GM08714 (cell line): Measurements from ENCODE around the gene SPNS1.
"Not testable (repeated sequence)": the region's sequence is repeated elsewhere in the genome, so short reads cannot be mapped to it uniquely, and the experiment has no call there.

Experiments
- H3K4me3 ChIP-seq: fragments of 200-500 bp; sonication (Bioruptor generic); 2 replicates; pipeline ENCODE4 v1.5.1; 2014; ENCODE audit warnings: mild to moderate bottlenecking, low read length, inconsistent platforms
- ZNF274 ChIP-seq: IDR thresholded peaks from 2 replicates; pipeline ENCODE4 v1.6.1; 2012; ENCODE audit warnings: mild to moderate bottlenecking, low read depth, low read length

Gene SPNS1

GRCh38 chr16:28938721-28939120, 35.9 kb upstream of the SPNS1 start:
- TF ChIP-seq ZNF274, result no peak

GRCh38 chr16:28939825-28940224, 34.8 kb upstream of the SPNS1 start:
- H3K4me3 ChIP-seq, result not testable (repeated sequence)

More at GRCh38 chr16:28938721-28939120, 35.9 kb upstream of the SPNS1 start:
- no peak overlapping the region for H3K4me3 ChIP-seq

- TF ChIP-seq ZNF274, result no peak
- H3K4me3 ChIP-seq, result no peak overlapping the region
Measured at GRCh38 chr16:28943281-28943680, 31.3 kb upstream of the SPNS1 start.

GRCh38 chr16:28946681-28947080, 27.9 kb upstream of the SPNS1 start:
- no peak for TF ChIP-seq ZNF274
- H3K4me3 ChIP-seq, result no peak overlapping the region

DNA sequence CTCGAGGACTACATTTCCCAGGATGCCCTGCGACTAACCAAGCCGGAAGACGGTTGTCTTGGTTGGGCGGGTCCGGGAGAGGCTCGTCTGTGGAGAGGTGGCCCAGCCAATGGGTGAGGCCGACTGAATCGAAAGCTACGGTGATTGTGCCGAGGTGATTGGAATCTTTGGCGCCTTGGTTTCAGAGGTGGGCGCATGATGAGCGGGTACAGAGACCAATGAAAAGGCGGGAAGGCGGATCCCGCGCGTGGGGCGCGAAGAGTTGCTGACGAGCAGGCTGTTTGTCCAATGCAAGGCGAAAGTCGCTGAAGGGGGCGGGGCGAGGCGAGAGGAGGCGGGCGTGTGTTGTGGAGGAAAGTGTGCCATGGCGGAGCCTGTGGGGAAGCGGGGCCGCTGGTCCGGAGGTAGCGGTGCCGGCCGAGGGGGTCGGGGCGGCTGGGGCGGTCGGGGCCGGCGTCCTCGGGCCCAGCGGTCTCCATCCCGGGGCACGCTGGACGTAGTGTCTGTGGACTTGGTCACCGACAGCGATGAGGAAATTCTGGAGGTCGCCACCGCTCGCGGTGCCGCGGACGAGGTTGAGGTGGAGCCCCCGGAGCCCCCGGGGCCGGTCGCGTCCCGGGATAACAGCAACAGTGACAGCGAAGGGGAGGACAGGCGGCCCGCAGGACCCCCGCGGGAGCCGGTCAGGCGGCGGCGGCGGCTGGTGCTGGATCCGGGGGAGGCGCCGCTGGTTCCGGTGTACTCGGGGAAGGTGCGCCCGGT, 23.7 kb upstream of the SPNS1 start, which contains the start of gene NFATC2IP:
TSS of gene NFATC2IP (plus strand) at position 290 of the 762 bp plus-strand sequence. CDS start at position 365, 75 bp downstream.
- peak within 1 kb of the TSS; percentile 99 for H3K4me3 ChIP-seq
- TF ChIP-seq ZNF274, result no peak

DNA sequence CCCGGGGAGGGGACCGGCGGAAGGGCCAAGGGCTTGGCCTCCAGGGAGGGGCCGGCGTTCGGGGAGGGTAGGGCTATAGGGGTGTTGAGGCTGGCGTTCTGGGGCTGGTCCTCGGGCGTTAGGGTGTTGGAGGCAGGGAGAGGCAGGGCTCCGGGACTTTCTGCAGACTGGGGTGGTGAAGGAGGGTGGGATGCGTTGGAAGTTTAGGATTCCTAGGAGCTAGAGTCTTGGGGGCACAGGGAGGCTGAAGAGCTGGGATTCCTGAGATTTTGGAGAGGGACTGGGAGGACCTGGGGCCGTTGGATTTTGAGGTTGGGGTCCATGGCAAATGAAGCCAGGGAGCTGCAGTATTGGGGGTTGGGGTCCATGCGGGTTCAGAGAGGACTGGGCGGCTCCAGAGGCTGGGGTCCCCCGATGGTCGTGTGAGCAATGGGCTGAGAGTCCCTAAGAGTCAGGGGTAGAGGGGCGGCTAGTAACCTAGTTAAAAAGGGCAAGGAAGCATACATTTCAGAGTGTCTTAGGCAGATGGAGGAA, 23.1 kb upstream of the SPNS1 start:
- no peak for TF ChIP-seq ZNF274
- peak overlapping the region; percentile 99 for H3K4me3 ChIP-seq

DNA sequence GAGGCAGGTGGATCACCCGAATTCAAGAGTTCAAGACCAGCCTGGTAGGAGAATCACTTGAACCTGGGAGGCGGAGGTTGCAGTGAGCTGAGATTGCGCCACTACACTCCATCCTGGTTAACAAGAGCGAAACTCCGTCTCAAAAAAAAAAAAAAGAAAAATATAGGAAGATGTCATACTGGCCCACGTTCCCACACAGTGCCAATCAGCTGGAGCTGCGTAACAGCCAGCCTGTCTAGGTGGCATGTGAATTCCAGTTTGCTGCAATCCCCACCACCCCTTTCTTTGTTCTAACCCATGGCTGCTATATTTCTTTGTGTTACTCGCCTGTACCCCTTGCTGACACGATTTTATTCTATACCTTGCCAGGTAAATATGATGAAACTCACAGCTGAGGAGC, 16.4 kb upstream of the SPNS1 start:
- H3K4me3 ChIP-seq, result no peak overlapping the region
- no peak for TF ChIP-seq ZNF274

GRCh38 chr16:28958836-28959235, 15.7 kb upstream of the SPNS1 start:
- no peak for TF ChIP-seq ZNF274
- H3K4me3 ChIP-seq, result no peak overlapping the region

GRCh38 chr16:28964072-28964471, 10.5 kb upstream of the SPNS1 start:
- no peak for TF ChIP-seq ZNF274
- H3K4me3 ChIP-seq, result no peak overlapping the region

- no peak for TF ChIP-seq ZNF274
- H3K4me3 ChIP-seq, result no peak overlapping the region
Measured at GRCh38 chr16:28964496-28964895, 10.1 kb upstream of the SPNS1 start.

GRCh38 chr16:28967156-28967555, 7.4 kb upstream of the SPNS1 start:
- TF ChIP-seq ZNF274, result no peak
- H3K4me3 ChIP-seq, result no peak overlapping the region

- H3K4me3 ChIP-seq, result not testable (repeated sequence)
Measured at GRCh38 chr16:28969696-28970095, 4.9 kb upstream of the SPNS1 start.

GRCh38 chr16:28974007-28974436, 556 bp upstream of the SPNS1 start:
- H3K4me3 ChIP-seq, result peak overlapping the region; percentile 80
- TF ChIP-seq ZNF274, result no peak

DNA sequence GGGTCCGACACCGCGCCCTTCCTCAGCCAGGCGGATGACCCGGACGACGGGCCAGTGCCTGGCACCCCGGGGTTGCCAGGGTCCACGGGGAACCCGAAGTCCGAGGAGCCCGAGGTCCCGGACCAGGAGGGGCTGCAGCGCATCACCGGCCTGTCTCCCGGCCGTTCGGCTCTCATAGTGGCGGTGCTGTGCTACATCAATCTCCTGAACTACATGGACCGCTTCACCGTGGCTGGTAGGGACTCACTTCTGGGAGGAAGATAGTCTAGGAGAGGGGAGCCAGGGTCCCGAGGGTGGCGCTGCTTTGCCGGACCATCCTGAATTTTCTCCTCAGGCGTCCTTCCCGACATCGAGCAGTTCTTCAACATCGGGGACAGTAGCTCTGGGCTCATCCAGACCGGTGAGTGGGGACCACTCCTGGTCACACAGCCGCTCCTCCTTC, 601 bp downstream of the SPNS1 start:
- TF ChIP-seq ZNF274, result no peak
- H3K4me3 ChIP-seq, result peak overlapping the region; percentile 80
